T-helper 2 cell treated with Interferon-gamma antibody and Interleukin-4, amounts not matched to agents 5 μg/mL and 100 μg/mL, for 36 hours (primary cell): ENCODE results near the gene OSBPL10.
"Not testable (repeated sequence)": the region's sequence is repeated elsewhere in the genome, so short reads cannot be mapped to it uniquely, and the experiment has no call there.

Experiments used
- DNase-seq: peaks from one replicate; pipeline ENCODE4 v3.0.0; 2021; ENCODE audit warnings: low spot score
- H3K27ac Mint-ChIP-seq: one replicate; pipeline ENCODE4 v1.8.0; 2021; ENCODE audit warnings: mild to moderate bottlenecking, mixed read lengths
- H3K27me3 Mint-ChIP-seq: one replicate; pipeline ENCODE4 v1.8.0; 2021; ENCODE audit warnings: low read depth, mixed read lengths
- H3K36me3 Mint-ChIP-seq: one replicate; pipeline ENCODE4 v1.8.0; 2021; ENCODE audit warnings: low read depth, mixed read lengths
- H3K4me1 Mint-ChIP-seq: one replicate; pipeline ENCODE4 v1.8.0; 2021; ENCODE audit warnings: low read depth, mixed read lengths
- H3K4me3 Mint-ChIP-seq: one replicate; pipeline ENCODE4 v1.8.0; 2022; ENCODE audit warnings: mild to moderate bottlenecking, moderate library complexity, mixed read lengths
- H3K9me3 Mint-ChIP-seq: one replicate; pipeline ENCODE4 v1.8.0; 2021; ENCODE audit warnings: mixed read lengths

Gene OSBPL10

DNA sequence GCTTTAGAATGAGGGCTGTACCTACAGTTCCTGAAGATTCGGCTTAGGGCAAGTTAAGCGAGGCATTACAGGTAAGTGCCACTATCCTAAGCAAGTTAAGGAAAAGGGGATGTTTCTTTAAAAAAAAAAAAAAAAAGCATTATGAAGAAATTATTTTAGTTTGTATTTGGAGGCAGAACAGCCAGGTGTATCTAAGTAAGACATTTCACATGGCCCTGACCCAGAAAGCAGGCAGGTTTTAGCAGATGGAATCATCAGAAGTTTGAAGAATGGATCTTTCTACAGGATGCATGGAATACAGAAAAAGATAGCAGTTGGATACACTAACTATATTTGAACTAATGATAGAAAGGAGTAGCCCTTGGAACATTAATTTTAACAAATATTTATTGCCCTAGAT lies 105.6 kb downstream of the OSBPL10 start:
- no peaks in the 10 kb centered on the region for H3K36me3 Mint-ChIP-seq
- H3K4me3 Mint-ChIP-seq, result no peak overlapping the region
- no peaks in the 10 kb centered on the region for H3K4me1 Mint-ChIP-seq
- no peak overlapping the region for H3K27ac Mint-ChIP-seq
- DNase-seq, result no peak
- no peaks in the 10 kb centered on the region for H3K27me3 Mint-ChIP-seq
- no peaks in the 10 kb centered on the region for H3K9me3 Mint-ChIP-seq

DNA sequence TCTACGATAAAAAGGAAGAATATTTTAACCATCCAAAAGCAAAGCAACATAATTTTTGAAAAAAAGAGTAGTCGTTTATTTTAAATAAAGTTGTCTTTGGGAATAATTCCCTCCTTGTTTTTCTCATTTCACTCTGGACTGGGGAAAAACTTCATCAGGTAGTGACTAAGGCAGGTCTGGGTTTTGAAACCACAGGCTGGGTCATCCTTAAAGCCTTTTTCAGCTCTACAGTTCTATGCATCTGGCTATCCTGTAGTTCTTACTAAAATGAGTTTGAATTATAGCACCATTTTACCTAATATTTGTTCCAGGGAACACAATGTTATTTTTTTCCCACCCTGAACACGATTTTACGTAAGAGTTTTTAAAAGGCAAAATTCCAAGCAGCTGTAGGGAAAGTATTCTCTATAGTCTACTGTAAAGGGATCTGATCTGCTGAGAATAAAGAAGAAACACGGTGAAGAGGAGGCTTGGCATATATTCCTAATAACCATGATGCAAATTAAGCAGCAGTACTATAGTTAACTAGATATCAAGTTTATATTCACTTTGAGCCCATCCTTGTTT lies 107.7 kb downstream of the OSBPL10 start:
- H3K27me3 Mint-ChIP-seq, result no peaks in the 10 kb centered on the region
- no peaks in the 10 kb centered on the region for H3K9me3 Mint-ChIP-seq
- no peak overlapping the region for H3K4me3 Mint-ChIP-seq
- H3K36me3 Mint-ChIP-seq, result no peaks in the 10 kb centered on the region
- no peak for DNase-seq
- no peak overlapping the region for H3K27ac Mint-ChIP-seq
- H3K4me1 Mint-ChIP-seq, result no peaks in the 10 kb centered on the region

DNA sequence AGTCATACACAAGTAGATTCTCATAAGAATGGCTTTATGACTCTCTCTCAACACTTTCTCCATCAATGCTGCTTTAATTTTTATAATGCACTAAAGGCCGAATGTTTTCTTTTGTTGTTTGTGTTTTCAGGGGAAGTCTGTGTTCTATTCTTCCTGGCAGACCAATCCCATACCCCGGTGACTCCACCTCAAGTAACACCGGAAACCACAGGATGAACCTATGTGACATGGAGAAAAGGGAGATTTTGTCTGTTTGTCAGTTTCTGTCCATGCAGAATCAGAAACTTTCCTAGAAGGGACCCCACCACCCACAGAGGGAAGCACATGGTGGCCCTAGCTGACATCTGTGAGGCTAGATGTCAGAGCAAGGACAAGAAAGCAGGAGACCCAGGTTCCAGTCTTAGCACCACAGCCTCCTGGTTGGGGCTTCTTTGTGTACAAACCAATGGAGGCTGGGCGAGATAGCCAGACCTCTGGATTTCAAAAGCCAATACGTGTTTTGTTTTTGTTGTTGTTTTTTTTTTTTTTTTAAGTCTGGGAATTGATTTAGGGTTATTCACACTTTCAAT lies 109.0 kb downstream of the OSBPL10 start:
- no peaks in the 10 kb centered on the region for H3K27me3 Mint-ChIP-seq
- no peak for DNase-seq
- H3K27ac Mint-ChIP-seq, result no peak overlapping the region
- no peak overlapping the region for H3K4me3 Mint-ChIP-seq
- no peaks in the 10 kb centered on the region for H3K9me3 Mint-ChIP-seq
- H3K4me1 Mint-ChIP-seq, result no peaks in the 10 kb centered on the region
- no peaks in the 10 kb centered on the region for H3K36me3 Mint-ChIP-seq

DNA sequence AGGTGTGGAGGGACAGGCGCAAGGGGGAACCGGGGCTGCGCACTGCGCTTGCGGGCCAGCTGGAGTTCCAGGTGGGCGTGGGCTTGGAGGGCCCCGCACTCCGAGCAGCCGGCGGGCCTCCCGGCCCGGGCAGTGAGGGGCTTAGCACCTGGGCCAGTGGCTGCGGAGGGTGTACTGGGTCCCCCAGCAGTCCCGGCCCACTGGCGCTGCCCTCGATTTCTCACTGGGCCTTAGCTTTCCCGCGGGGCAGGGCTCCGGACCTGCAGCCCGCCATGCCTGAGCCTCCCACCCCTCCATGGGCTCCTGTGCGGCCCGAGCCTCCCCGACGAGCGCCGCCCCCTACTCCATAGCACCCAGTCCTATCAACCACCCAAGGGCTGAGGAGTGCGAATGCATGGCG lies 111.0 kb downstream of the OSBPL10 start:
- H3K4me3 Mint-ChIP-seq, H3K9me3 Mint-ChIP-seq, DNase-seq, H3K27ac Mint-ChIP-seq, H3K36me3 Mint-ChIP-seq, H3K4me1 Mint-ChIP-seq, H3K27me3 Mint-ChIP-seq: not testable (repeated sequence)

DNA sequence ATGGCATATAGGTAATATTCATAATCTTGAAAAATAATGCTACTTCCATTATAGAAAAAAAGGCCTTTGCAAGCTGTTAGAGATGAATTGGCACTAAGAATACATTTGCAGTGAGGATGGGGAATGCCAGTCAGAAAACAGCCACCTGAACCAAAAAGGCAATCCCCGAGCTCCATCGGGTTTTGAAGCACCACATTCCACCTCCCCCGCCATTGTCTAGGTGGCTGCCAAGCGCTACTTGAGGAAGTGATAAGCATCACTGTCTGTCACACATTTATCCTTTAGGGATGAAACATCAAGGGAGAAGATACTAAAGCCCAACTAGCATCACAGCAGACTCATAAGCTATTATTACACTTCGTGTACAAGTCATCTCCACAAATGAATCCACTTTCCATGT lies 112.8 kb downstream of the OSBPL10 start:
- Mint-ChIP-seq H3K27ac (no peak overlapping the region), H3K9me3 (no peaks in the 10 kb centered on the region), H3K4me1 (no peaks in the 10 kb centered on the region), H3K4me3 (no peak overlapping the region), H3K27me3 (no peaks in the 10 kb centered on the region), H3K36me3 (no peaks in the 10 kb centered on the region)
- no peak for DNase-seq

DNA sequence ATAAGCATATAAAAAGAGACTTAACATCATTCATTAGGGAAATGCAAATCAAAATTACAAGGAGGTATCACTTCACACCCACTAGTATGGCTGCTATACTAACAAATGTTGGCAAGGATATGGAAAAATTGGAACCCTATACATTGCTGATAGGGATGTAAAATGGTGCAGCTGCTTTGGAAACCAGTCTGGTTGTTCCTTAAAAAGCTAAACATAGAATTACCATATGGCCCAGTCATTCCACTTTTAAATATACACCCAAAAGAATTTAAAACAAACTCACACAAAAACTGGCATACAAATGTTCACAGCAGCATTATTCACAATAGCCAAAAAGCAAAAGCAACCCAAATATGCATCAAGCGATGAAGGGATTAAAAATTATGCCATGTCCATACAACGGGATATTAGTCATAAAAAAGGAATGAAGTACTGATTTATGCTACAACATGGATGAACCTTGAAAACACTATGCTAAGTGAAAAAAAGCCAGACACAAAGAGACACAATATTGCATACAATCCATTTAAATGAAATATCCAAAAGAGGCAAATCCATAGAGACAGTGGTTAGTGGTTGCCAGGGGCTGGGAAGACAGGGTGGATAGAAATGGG lies 118.3 kb downstream of the OSBPL10 start:
- H3K4me1 Mint-ChIP-seq, result peaks cover 1% of the 10 kb centered on the region
- H3K4me3 Mint-ChIP-seq, result no peak overlapping the region
- H3K27ac Mint-ChIP-seq, result no peak overlapping the region
- no peak for DNase-seq
- H3K27me3 Mint-ChIP-seq, result no peaks in the 10 kb centered on the region
- no peaks in the 10 kb centered on the region for H3K9me3 Mint-ChIP-seq
- H3K36me3 Mint-ChIP-seq, result no peaks in the 10 kb centered on the region

DNA sequence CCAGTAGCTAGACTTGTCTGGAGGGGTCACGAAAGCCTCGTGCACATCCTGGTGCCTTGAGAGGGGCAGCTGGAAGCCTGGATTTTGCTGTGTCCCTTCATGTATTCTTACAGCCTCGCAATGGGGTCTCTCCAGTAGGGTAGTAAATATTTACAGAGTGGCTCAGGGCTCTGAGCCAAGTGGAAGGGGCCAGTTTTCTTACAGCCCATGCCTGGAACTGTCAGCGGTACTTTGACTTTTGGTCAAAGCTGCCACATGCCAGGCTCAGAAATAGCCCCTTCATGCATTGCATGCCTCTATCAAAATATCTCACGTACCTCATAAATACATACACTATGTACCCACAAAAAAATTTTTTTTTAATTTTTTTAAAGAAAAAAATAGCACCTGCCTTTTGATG lies 119.2 kb downstream of the OSBPL10 start:
- H3K9me3 Mint-ChIP-seq, result no peaks in the 10 kb centered on the region
- no peaks in the 10 kb centered on the region for H3K27me3 Mint-ChIP-seq
- H3K4me3 Mint-ChIP-seq, result no peak overlapping the region
- peaks cover 1% of the 10 kb centered on the region for H3K4me1 Mint-ChIP-seq
- no peaks in the 10 kb centered on the region for H3K36me3 Mint-ChIP-seq
- DNase-seq, result no peak
- no peak overlapping the region for H3K27ac Mint-ChIP-seq

DNA sequence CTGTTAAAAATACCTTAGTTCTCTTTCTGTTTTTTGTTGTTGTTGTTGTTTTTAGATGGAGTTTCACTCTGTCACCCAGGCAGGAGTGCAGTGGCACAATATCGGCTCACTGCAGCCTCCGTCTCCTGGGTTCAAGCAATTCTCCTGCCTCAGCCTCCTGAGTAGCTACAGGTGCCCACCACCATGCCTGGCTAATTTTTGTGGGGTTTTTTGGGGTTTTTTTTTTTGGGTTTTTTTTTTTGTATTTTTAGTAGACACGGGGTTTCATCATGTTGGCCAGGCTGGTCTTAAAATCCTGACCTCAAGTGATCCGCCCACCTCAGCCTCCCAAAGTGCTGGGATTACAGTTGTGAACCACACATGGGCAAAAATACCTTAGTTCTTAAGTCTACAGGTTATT lies 120.4 kb downstream of the OSBPL10 start:
- not testable (repeated sequence) for H3K27ac Mint-ChIP-seq, H3K36me3 Mint-ChIP-seq, H3K4me1 Mint-ChIP-seq, H3K27me3 Mint-ChIP-seq, DNase-seq, H3K9me3 Mint-ChIP-seq, H3K4me3 Mint-ChIP-seq

DNA sequence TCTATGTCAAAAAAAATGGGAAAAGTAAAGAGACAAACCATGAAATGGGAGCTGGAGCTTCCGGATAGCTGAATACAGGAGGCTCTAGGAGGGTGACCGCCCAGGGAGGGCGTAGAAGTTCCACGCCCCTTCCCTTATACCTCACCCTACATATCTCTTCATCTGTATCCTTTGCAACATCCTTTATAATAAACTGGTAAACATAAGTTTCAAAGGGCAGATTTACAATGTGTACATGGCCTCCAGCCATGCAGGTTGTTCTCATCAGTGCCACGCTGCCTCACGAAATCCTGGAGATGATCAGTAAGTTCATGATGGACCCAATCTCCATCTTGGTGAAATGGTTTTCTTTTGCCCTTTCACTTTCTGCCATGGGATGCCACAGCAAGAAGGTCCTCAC lies 121.8 kb downstream of the OSBPL10 start:
- H3K4me1 Mint-ChIP-seq, result peaks cover 1% of the 10 kb centered on the region
- no peak overlapping the region for H3K4me3 Mint-ChIP-seq
- no peak overlapping the region for H3K27ac Mint-ChIP-seq
- no peak for DNase-seq
- no peaks in the 10 kb centered on the region for H3K9me3 Mint-ChIP-seq
- no peaks in the 10 kb centered on the region for H3K27me3 Mint-ChIP-seq
- no peaks in the 10 kb centered on the region for H3K36me3 Mint-ChIP-seq

DNA sequence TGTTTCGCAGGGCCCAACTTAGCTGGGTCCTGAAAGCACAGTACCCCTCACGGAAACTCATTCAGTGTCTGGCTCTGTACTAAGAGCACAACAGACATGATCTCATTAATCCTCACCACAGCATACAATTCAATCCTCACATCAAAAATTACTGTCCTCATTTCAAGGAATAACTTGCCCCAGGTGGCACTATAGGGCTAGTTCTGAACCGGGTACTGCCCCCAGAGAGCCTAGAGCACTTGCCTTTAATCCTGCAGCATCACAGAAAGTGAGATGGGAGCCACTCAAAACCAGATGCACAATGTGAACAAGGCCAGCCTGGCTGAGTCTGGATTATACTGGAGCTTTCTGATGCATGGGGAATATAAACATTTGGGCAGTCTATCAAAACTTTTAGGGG lies 122.6 kb downstream of the OSBPL10 start:
- Mint-ChIP-seq H3K9me3 (no peaks in the 10 kb centered on the region), H3K36me3 (no peaks in the 10 kb centered on the region), H3K4me3 (no peak overlapping the region), H3K27ac (no peak overlapping the region), H3K27me3 (no peaks in the 10 kb centered on the region), H3K4me1 (peaks cover 1% of the 10 kb centered on the region)
- DNase-seq, result no peak

DNA sequence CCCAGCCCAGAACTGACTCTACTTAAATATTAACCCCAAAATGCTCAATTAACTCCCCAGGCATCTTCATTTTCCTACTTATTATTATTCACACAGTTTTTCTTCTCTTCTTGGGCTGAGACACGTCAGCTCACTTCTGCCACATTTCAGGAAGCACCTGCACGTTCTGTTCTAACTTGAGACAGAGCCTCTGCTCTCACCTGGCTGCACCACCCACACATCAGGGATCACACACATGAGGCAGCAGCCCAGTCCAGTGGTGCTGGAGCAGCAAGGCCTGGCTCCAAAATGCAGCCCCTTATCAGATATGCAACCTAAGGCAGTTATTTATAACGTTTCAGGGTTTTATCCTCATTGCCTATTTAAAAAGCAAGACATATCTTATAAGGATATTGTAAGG lies 127.5 kb downstream of the OSBPL10 start:
- H3K36me3 Mint-ChIP-seq, result no peaks in the 10 kb centered on the region
- H3K4me1 Mint-ChIP-seq, result no peaks in the 10 kb centered on the region
- no peak overlapping the region for H3K4me3 Mint-ChIP-seq
- no peaks in the 10 kb centered on the region for H3K9me3 Mint-ChIP-seq
- H3K27me3 Mint-ChIP-seq, result no peaks in the 10 kb centered on the region
- H3K27ac Mint-ChIP-seq, result no peak overlapping the region
- DNase-seq, result no peak

DNA sequence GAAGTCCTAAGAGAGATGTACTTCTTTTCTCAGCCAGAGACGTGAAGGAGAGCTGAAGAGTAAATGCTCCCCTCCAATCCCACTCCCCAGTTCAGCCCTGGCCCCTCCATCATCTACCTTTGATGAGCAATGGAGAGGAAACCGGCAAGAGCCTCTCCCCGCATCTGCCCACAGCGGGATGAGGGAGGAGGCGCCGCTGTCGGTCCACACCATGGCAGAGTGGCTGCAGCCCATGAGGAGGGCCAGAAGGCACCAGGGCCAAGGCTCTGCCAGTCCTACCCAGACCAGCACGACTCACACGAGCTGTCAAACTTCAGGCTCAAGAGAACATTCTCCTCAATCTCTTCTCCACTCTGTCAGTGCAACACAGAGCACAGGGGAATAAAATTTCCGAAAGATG lies 129.8 kb downstream of the OSBPL10 start:
- Mint-ChIP-seq H3K9me3 (no peaks in the 10 kb centered on the region), H3K36me3 (no peaks in the 10 kb centered on the region), H3K4me1 (no peaks in the 10 kb centered on the region), H3K27ac (no peak overlapping the region), H3K27me3 (no peaks in the 10 kb centered on the region), H3K4me3 (no peak overlapping the region)
- no peak for DNase-seq

DNA sequence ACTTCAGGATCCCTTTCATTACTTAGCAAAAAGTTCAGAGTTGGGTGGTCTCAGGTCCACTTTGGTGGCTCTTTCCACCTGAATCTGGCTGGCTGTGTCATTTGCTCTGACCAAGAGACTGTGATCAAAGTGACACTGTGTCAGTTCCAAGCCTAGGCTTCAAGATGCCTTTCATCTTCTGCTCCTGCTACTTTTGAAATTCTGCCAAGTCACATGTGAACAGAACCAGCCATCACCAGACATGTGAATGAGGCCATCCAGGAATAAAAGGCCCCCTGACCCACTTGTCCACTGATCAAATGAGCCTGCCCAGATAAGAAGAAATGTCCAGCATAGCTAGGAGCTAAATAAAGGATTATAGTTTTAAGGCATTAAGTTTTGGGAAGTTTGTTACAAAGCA lies 132.2 kb downstream of the OSBPL10 start:
- Mint-ChIP-seq H3K9me3 (no peaks in the 10 kb centered on the region), H3K27me3 (no peaks in the 10 kb centered on the region), H3K36me3 (no peaks in the 10 kb centered on the region), H3K27ac (no peak overlapping the region), H3K4me3 (no peak overlapping the region), H3K4me1 (no peaks in the 10 kb centered on the region)
- DNase-seq, result no peak

DNA sequence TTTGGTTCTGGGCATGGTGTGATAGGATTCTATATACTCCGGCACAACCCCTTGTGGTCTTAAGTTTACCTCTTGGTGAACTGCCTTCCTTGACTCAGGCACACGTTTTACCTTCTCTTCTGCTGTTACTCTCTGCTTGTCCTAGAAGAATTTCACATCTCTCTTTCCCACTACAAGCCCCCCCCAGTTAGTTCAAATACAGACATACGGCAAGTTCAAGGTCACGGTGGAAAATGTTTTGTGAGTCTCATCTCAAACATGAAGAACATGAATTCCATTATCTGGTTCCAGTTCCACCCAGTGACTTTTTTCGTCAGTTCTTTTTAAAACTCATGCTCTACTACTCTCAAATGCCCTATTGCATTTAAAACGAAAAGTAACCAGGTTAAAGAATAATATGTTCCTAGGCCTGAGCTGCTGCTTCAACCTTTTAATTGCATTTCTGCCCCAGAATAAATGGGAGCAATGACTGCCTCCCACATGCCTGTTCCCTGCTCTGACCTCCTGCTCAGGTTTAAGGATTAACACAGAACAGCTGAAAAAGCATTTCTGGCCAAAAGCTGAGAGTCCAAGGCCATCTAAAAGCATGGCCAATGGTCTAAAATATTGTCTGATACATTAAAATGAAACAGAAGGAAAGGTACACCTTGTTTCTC lies 132.8 kb downstream of the OSBPL10 start:
- no peaks in the 10 kb centered on the region for H3K36me3 Mint-ChIP-seq
- no peak overlapping the region for H3K4me3 Mint-ChIP-seq
- no peaks in the 10 kb centered on the region for H3K27me3 Mint-ChIP-seq
- H3K9me3 Mint-ChIP-seq, result no peaks in the 10 kb centered on the region
- H3K4me1 Mint-ChIP-seq, result no peaks in the 10 kb centered on the region
- H3K27ac Mint-ChIP-seq, result no peak overlapping the region
- no peak for DNase-seq
